ENCODE measurements around the gene PDXP.
A peak's percentile ranks its signal among the peaks of the same experiment; 100 is the strongest.
"Not testable (repeated sequence)": the region's sequence is repeated elsewhere in the genome, so short reads cannot be mapped to it uniquely, and the experiment has no call there.

The PDXP gene

GRCh38 chr22:37647928-37648327, 10.6 kb upstream of the PDXP start:
- no peak for DNase-seq (ENCODE audit: low spot score)

DNA sequence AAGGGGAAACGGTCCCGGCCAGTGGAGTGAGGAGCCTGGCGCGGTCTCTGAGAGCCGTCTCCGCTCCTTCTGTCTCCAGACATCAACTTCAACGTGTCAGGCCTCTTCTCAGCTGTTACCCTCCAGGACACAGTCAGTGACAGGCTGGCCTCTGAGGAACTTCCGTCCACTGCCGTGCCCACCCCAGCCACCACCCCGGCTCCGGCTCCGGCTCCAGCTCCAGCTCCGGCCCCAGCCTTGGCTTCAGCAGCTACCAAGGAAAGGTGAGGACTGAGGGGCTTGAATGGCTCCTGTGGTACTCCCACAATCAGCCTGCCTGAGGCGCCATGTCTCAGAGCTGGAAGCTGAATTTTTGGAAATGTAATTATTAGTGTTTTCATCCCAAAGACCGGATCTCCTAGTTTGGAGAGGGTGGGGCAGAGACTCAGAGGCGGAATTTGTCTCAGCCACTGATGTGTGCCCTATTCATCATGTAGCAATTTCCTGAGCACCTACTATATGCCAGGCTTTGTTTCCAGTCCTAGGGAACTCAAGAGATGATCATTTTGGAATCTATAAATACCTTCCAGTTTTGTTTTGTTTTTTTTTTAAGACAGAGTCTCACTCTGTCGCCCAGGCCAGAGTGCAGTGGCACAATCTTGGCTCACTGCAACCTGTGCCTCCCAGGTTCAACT, 7.9 kb upstream of the PDXP start:
- DNase-seq (ENCODE audit: low spot score) = no peak

DNA sequence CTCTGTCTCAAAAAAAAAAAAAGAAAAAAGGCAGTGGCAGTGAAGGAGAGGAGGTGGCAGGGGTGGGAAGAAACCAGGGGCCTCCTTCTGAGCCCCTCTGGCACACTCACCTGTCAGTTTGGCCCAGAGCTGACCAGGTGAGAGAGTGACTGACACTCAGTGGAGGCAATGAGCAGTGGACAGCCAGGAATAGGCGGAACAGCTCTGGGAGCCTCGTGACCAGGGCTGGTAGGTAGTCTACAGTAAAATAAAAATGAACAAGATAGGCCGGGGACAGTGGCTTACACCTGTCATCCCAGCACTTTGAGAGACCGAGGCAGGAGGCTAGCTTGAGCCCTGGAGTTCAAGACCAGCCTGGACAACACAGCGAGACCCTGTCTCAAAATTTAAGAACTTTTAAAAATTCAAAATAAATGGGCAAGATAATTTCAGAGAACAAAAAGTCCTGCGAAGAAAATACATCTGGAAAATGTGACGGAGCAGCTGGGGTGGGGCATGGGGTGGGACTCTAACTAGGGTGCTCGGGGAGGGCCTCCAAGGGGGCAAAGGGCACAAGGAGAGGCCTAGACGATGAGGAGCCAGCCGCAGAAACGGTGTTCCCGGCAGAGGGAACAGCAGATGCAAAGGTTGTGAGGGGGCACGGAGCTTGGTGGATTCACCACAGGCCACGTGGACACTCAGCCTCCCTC, 3.8 kb upstream of the PDXP start:
- DNase-seq (ENCODE audit: low spot score) = no peak

- no peak for DNase-seq (ENCODE audit: low spot score)
Measured at GRCh38 chr22:37655252-37655563, 3.3 kb upstream of the PDXP start.

DNA sequence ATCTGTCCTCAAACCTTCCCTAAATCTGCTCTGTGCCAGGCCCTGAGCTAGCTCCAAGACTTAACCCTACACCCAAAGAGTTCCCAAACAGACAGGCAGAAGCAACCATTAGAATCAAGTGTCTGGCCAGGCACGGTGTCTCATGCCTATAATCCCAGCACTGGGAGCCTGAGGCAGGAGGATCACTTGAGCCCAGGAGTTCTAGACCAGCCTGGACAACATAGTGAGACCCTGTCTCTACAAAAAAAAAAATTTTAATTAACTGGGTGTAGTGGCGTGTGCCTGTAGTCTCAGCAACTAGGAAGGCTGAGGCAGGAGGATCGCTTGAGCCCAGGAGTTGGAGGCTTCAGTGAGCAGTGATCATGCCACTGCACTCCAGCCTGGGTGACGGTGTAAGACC, 1.9 kb upstream of the PDXP start:
- DNase-seq (ENCODE audit: low spot score) = not testable (repeated sequence)

GRCh38 chr22:37657590-37658132, 862 bp upstream of the PDXP start:
- peak; percentile 64 for DNase-seq (ENCODE audit: low spot score)

DNA sequence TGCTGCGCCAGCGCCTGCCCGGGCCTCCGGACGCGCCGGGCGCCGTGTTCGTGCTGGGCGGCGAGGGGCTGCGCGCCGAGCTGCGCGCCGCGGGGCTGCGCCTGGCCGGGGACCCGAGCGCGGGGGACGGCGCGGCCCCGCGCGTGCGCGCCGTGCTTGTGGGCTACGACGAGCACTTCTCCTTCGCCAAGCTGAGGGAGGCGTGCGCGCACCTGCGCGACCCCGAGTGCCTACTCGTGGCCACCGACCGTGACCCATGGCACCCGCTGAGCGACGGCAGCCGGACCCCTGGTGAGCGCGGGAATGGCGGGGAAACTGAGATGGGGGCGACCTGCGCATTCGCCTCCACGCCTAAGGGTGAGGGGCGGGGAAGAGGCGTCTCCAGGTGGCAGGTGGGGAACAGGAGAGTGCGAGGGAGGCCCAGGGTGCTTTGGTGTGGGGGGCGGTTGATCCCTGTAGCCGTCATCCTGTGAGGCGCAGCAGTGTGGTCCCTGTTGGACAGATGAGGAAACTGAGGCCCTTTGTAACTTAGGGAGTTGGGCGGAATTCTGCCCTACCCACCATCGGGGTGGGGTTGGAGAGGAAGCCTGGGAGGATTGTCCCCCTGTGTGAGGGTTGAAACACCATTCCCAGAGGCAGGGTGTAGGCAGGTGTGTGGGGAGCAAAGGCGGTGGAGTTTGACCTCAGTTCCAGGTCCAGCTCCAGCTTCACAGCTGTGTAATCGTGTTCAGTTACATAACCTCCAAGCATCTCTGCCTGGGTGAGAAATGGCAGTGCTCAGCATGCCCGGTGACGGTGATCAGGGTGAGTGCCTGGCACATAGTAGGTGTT, 758 bp downstream of the PDXP start:
- peak; percentile 75 for DNase-seq (ENCODE audit: low spot score)

GRCh38 chr22:37659897-37660708, 1.6 kb downstream of the PDXP start:
- no peak for DNase-seq (ENCODE audit: low spot score)

DNA sequence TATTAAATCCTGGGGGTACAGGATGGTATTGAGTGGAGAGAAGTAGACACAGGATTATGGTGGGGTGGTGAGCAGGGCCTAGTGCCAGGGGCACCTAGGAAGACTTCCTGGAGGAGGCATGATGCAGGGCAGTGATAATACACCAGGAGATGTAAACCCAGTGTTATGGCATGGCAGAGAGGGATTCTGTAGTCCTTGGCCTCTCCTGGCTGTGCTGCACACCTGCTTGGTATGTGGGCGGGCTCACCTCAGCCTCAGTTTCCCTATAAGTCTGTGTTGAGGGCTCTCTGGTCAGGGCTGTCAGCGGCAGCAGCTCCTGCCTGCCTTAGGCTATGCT, 2.2 kb downstream of the PDXP start:
- DNase-seq (ENCODE audit: low spot score) = no peak

- peak; percentile 51 for DNase-seq (ENCODE audit: low spot score)
Measured at GRCh38 chr22:37661160-37661924, 2.8 kb downstream of the PDXP start.

DNA sequence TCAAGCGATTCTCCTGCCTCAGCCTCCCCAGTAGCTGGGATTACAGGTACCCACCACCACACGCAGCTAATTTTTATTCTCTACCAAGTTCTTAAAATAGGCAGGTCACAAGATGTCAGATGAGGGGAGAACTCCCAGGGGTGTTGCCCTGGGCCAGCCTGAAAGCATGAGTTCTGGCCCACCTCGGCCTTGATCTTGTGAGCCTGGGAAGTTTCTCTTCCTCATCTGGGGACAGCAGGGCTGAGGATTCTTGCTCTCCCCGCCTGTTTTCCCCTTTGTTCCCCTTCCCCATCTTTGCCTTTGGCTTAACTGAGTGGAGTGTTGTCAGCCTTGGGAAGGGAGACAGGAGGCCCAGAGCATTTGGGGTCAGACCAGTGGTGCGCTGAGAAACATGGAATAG, 3.5 kb downstream of the PDXP start:
- no peak for DNase-seq (ENCODE audit: low spot score)

DNA sequence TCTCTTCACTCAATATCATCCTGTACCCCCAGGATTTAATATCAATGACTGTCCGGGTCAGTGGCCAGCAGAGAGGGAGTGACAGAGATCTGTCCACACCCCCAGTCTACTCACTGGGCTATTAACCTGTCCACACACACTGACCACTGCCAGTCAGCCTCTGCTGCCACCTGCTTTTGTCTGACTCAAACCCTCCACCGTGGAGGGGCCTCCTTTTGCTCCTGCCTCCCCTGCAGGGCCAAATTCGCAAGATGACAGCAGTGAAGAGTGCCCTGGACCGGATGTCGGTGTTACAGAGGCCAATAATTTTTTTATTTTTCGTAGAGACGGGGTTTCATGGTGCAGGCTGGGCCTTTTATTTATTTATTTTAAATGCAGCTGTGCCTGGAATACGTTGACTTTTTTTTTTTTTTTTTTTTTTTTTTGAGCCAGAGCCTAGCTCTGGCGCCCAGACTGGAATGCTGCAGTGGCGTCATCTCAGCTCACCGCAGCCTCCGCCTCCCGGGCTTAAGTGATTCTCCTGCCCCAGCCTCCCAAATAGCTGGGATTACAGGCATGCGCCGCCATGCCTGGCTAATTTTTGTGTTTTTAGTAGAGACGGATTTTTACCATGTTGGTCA, 5.1 kb downstream of the PDXP start:
- DNase-seq (ENCODE audit: low spot score) = no peak

DNA sequence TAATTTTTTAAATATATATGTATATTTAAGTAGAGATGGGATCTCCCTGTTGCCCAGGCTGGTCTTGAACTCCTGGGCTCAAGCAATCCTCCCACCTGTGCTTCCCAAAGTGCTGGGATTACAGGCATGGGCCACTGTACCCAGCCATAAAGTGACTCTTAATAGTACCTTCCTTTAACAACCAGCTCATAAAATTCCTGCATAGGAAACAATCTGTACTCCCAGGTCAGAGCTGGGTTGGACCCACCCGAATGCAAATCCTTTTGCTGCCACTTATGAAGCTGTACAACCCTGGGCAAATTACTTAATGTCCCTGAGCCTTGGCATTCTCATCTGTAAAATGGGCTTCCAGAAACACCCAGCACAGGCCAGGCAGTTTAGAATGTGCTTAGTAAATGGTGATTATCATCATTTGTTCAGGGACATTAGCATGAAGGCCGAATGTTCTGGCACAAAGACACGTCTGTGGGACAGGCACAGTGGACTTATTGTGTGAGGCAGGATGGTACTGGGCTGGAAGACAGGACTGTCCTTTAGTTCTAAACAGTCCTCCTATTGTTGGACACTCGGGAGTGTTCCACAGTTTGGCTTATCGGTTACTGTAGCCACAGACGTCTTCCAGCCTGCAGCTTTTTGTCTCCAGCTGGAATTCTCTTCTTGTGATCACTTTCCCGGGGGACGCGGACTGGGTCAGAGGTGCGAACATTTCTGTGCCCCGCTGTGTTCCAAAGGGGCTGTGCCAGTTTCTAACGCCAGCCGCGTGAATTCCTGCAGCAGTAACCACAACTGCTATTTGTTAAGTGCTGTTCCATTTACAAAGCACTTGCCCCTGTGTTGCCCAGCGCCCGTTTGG, 6.0 kb downstream of the PDXP start:
- no peak for DNase-seq (ENCODE audit: low spot score)

GRCh38 chr22:37665487-37665886, 7.0 kb downstream of the PDXP start:
- DNase-seq (ENCODE audit: low spot score) = no peak

DNA sequence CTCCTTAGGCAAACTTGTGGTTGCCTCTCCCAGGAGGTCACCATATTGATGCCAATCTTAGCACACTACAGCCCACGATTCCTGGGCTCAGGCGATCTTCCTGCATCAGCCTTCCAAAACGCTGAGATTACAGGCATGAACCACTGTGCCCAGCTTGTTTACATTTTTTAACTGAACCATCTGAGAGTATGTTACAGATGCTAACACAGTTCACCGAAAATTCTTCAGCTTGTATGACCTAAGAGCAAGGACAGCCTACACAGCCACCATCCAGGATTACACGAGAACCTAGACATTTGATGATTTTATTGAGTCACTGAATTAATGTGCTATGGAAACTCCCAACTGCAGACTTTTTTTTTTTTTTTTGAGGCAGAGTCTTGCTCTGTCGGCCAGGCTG, 11.1 kb downstream of the PDXP start:
- no peak for DNase-seq (ENCODE audit: low spot score)

- no peak for DNase-seq (ENCODE audit: low spot score)
Measured at GRCh38 chr22:37672206-37672919, 13.8 kb downstream of the PDXP start.

- no peak for DNase-seq (ENCODE audit: low spot score)
Measured at GRCh38 chr22:37672920-37673455, 14.5 kb downstream of the PDXP start.

DNA sequence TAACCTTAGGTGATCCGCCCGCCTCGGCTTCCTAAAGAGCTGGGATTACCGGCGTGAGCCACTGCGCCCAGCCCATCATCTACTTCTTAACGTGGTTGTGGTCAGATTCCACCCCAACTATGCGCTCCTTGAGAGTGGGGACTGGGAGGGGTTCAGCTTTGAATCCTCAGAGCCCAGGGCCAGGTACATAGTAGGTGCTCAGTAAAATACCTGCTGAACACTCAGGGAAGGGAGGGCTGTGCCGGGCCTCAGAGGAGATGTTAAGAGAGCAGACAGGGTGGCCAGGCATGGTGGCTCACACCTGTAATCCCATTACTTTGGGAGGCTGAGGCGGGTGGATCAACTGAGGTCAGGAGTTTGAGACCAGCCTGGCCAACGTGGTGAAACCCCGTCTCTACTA, 15.7 kb downstream of the PDXP start:
- no peak for DNase-seq (ENCODE audit: low spot score)

Measured in HuH-7.5 (cell line).